GM12878 (cell line): ENCODE data around the gene TIMM50. TPM values are rescaled to one million over a fixed set of nuclear protein-coding genes. Genes with fewer than 3 reads are reported as not detected.

Experiments
- ATAC-seq: fragments of 200-7000 bp; cut with Tn5 transposase; 3 replicates; pipeline ENCODE4 v1.9.1; 2020; ENCODE audit warnings: mild to moderate bottlenecking, moderate library complexity
- BruUV-seq: library from RNA; stranded (reverse); fragments of 400-500 nt; replicated peaks from 2 replicates; lab custom pipeline; 2021; lab: Mats Ljungman, UMichigan
- CTCF ChIA-PET: fragments of 300-600 bp; sonication (Branson Sonifier 250); formaldehyde crosslinking; extraction: SDS; loops from one replicate; lab custom pipeline; 2021; ENCODE audit warnings: inconsistent platforms; lab: Yijun Ruan, JAX
- POLR2A ChIA-PET: fragments of 350-600 bp; formaldehyde crosslinking; extraction: SDS; loops from one replicate; lab custom pipeline; 2021; ENCODE audit warnings: inconsistent platforms; lab: Charles Lee
- RAD21 ChIA-PET: fragments of 300-600 bp; sonication (Branson Sonifier 250); formaldehyde crosslinking; loops from one replicate; lab custom pipeline; 2023; ENCODE audit warnings: antibody characterized with exemption; ENCODE audit not compliant: unreplicated experiment; lab: Charles Lee
- SMC1A ChIA-PET: fragments of 300-600 bp; sonication (Branson Sonifier 250); formaldehyde crosslinking; loops from one replicate; lab custom pipeline; 2023; ENCODE audit not compliant: unreplicated experiment, uncharacterized antibody; lab: Charles Lee
- DNase-seq: peaks from one replicate; pipeline ENCODE4 v3.0.0-alpha.2; 2011; ENCODE audit warnings: low read depth, low spot score
- FAIRE-seq: peaks from 3 replicates; lab custom pipeline; 2011; peaks lifted over from hg19 to GRCh38; lab: Jason Lieb, UNC
- H2AFZ ChIP-seq: 2 replicates; pipeline ENCODE4 v1.6.0; 2011; ENCODE audit warnings: low read depth, low read length, control low read depth; ENCODE audit not compliant: control insufficient read depth
- H3K27ac ChIP-seq: 2 replicates; pipeline ENCODE4 v1.5.1; 2011; ENCODE audit warnings: control low read depth; ENCODE audit not compliant: control insufficient read depth, insufficient read depth
- H3K27me3 ChIP-seq, 2 experiments: replicated peaks in 1 of 2; 2 replicates each; pipeline versions ENCODE4 v1.6.0 to v1.6.1; 2011; ENCODE audit warnings: low read length in 1 of 2; ENCODE audit not compliant: control insufficient read depth in 2 of 2, insufficient read depth in 2 of 2
- H3K36me3 ChIP-seq, 2 experiments: 2 replicates each; pipeline ENCODE4 v1.5.1; 2011; ENCODE audit warnings: low read length in 1 of 2; ENCODE audit not compliant: control insufficient read depth in 2 of 2, insufficient read depth in 2 of 2
- H3K4me1 ChIP-seq: 2 replicates; pipeline ENCODE4 v1.6.1; 2011; ENCODE audit warnings: mild to moderate bottlenecking, low read length, moderate library complexity, mixed read lengths; ENCODE audit not compliant: control insufficient read depth, insufficient read depth
- H3K4me2 ChIP-seq: 2 replicates; pipeline ENCODE4 v1.6.0; 2011; ENCODE audit warnings: control low read depth; ENCODE audit not compliant: control insufficient read depth, insufficient read depth
- H3K4me3 ChIP-seq: fragments of 200-600 bp; sonication (generic); 2 replicates; pipeline ENCODE4 v1.5.1; 2016
- H3K79me2 ChIP-seq: 2 replicates; pipeline ENCODE4 v1.6.0; 2011; ENCODE audit warnings: low read length; ENCODE audit not compliant: control insufficient read depth, insufficient read depth
- H3K9ac ChIP-seq: 2 replicates; pipeline ENCODE4 v1.8.0; 2011; ENCODE audit warnings: low read length, control low read depth, mixed read lengths; ENCODE audit not compliant: control insufficient read depth, insufficient read depth
- H3K9me3 ChIP-seq: replicated peaks from 3 replicates; pipeline ENCODE4 v1.5.1; 2011; ENCODE audit warnings: mild to moderate bottlenecking, low read length; ENCODE audit not compliant: control insufficient read depth, insufficient read depth
- H4K20me1 ChIP-seq: 2 replicates; pipeline ENCODE4 v1.6.0; 2011; ENCODE audit not compliant: control insufficient read depth, insufficient read depth
- CBFB ChIP-seq: IDR thresholded peaks from 2 replicates; pipeline ENCODE4 v1.6.1; 2016; ENCODE audit warnings: antibody characterized with exemption, low read depth
- CHD2 ChIP-seq: IDR thresholded peaks from 2 replicates; pipeline ENCODE4 v1.6.1; 2011; ENCODE audit warnings: low read depth, low read length, improper control_type of control experiment, borderline replicate concordance
- DPF2 ChIP-seq: fragments of 450-650 bp; IDR thresholded peaks from 2 replicates; pipeline ENCODE4 v1.6.1; 2017; ENCODE audit warnings: mild to moderate bottlenecking
- EED ChIP-seq: sonication (generic); IDR thresholded peaks from 2 replicates; pipeline ENCODE4 v1.6.1; 2016; ENCODE audit warnings: antibody characterized with exemption, low read depth
- IRF4 ChIP-seq: IDR thresholded peaks from 2 replicates; pipeline ENCODE4 v1.6.1; 2011; ENCODE audit warnings: low read depth, low read length
- MTA3 ChIP-seq: IDR thresholded peaks from 2 replicates; pipeline ENCODE4 v1.6.1; 2012; ENCODE audit warnings: low read length, inconsistent platforms, borderline replicate concordance
- POLR2A ChIP-seq: IDR thresholded peaks from 2 replicates; pipeline ENCODE4 v1.6.1; 2011; ENCODE audit warnings: low read depth, mild to moderate bottlenecking, low read length
- RB1 ChIP-seq: fragments of 450-650 bp; formaldehyde crosslinking; IDR thresholded peaks from 2 replicates; pipeline ENCODE4 v1.6.1; 2017; ENCODE audit warnings: mild to moderate bottlenecking, borderline replicate concordance
- RCOR1 ChIP-seq: conservative IDR thresholded peaks from 2 replicates; pipeline ENCODE4 v1.6.1; 2012; ENCODE audit warnings: low read depth, low read length, improper control_type of control experiment
- RELA ChIP-seq: fragments of 450-650 bp; IDR thresholded peaks from 2 replicates; pipeline ENCODE4 v1.8.0; 2014; ENCODE audit warnings: borderline replicate concordance; ENCODE audit not compliant: partially characterized antibody
- RUNX3 ChIP-seq: IDR thresholded peaks from 2 replicates; pipeline ENCODE4 v1.6.1; 2012; ENCODE audit warnings: low read length, inconsistent platforms
- SMARCA5 ChIP-seq: fragments of 450-650 bp; IDR thresholded peaks from 2 replicates; pipeline ENCODE4 v1.6.1; 2017; ENCODE audit warnings: mild to moderate bottlenecking
- SMC3 ChIP-seq: IDR thresholded peaks from 2 replicates; pipeline ENCODE4 v1.6.1; 2011; ENCODE audit warnings: low read length, improper control_type of control experiment, borderline replicate concordance
- YY1 ChIP-seq: IDR thresholded peaks from 2 replicates; pipeline ENCODE4 v1.6.1; 2011; ENCODE audit warnings: low read depth, mild to moderate bottlenecking, low read length
- ZNF207 ChIP-seq: fragments of 450-650 bp; IDR thresholded peaks from 2 replicates; pipeline ENCODE4 v1.6.1; 2014; ENCODE audit warnings: antibody characterized with exemption, mild to moderate bottlenecking, borderline replicate concordance
- ZNF384 ChIP-seq: IDR thresholded peaks from 2 replicates; pipeline ENCODE4 v1.6.1; 2012; ENCODE audit warnings: low read depth, mild to moderate bottlenecking, low read length, improper control_type of control experiment, borderline replicate concordance
- ZSCAN29 ChIP-seq: fragments of 450-650 bp; IDR thresholded peaks from 2 replicates; pipeline ENCODE4 v1.6.1; 2017; ENCODE audit warnings: mild to moderate bottlenecking, moderate library complexity
- WGBS: methylation state at CpG from one replicate; pipeline ENCODE4 v1.1.6; 2016; ENCODE audit warnings: low lambda C conversion rate; ENCODE audit not compliant: insufficient replicate concordance, insufficient coverage; ENCODE audit errors: missing lambda C conversion rate; 5-methylcytosine and 5-hydroxymethylcytosine counted together
- in situ Hi-C: fragments of 300-500 bp; cut with MboI; formaldehyde crosslinking; loops from 9 replicates; pipeline ENCODE4 v1.14.3; 2018; ENCODE audit warnings: mixed read lengths
- intact Hi-C: fragments of 100-400 bp; cut with micrococcal nuclease; formaldehyde crosslinking; loops from one replicate; pipeline ENCODE4 v1.14.2; 2022; ENCODE audit not compliant: unreplicated experiment
- polyA plus RNA-seq, 11 experiments: library from polyadenylated mRNA; depleted of rRNA in 4 of 11; unstranded in 6 of 11; stranded (reverse) in 5 of 11; fragments of >200 nt; fragmentation: Nextera tagmentation in 4 of 11; fragmentation: Illumina TruSeq in 1 of 11; extraction: Ambion mirVana in 4 of 11; extraction: Trizol in 1 of 11; gene quantifications; 1 replicate in 1 of 11; 2 replicates in 10 of 11; pipeline versions ENCODE4 v1.2.1 to v1.2.3, GENCODE V29; 2011 to 2016; ENCODE audit warnings: inconsistent platforms in 2 of 11, missing spikeins in 2 of 11, low read depth in 1 of 11
- total RNA-seq, 4 experiments: library from RNA; depleted of rRNA in 3 of 4; stranded (reverse); fragments of >200 nt in 3 of 4; fragmentation: Illumina TruSeq in 1 of 4; extraction: Trizol in 1 of 4; gene quantifications; 2 replicates each; pipeline versions ENCODE4 v1.2.1 to v1.2.3, GENCODE V29; 2013 to 2021
- TF ChIP-seq, protein P1 (sequence below): fragments of 450-650 bp; IDR thresholded peaks from 2 replicates; pipeline ENCODE4 v1.6.1; 2016; ENCODE audit warnings: mild to moderate bottlenecking
- TF ChIP-seq, protein P2 (sequence below): IDR thresholded peaks from 2 replicates; pipeline ENCODE4 v1.6.1; 2011; ENCODE audit warnings: borderline replicate concordance, low read depth, mild to moderate bottlenecking, moderate library complexity, low read length; ENCODE audit not compliant: insufficient read depth, poor library complexity, severe bottlenecking
- TF ChIP-seq, protein P3 (sequence below): fragments of 450-650 bp; IDR thresholded peaks from 2 replicates; pipeline ENCODE4 v1.6.1; 2017; ENCODE audit warnings: low read depth, mild to moderate bottlenecking, moderate library complexity

The TIMM50 gene
- total and polyA plus RNA-seq, 10 of the 15 experiments (the other 5 are each of a cell fraction or from before 2014, with no cell fraction given) = 15.6 to 146 (median 101) TPM

DNA sequence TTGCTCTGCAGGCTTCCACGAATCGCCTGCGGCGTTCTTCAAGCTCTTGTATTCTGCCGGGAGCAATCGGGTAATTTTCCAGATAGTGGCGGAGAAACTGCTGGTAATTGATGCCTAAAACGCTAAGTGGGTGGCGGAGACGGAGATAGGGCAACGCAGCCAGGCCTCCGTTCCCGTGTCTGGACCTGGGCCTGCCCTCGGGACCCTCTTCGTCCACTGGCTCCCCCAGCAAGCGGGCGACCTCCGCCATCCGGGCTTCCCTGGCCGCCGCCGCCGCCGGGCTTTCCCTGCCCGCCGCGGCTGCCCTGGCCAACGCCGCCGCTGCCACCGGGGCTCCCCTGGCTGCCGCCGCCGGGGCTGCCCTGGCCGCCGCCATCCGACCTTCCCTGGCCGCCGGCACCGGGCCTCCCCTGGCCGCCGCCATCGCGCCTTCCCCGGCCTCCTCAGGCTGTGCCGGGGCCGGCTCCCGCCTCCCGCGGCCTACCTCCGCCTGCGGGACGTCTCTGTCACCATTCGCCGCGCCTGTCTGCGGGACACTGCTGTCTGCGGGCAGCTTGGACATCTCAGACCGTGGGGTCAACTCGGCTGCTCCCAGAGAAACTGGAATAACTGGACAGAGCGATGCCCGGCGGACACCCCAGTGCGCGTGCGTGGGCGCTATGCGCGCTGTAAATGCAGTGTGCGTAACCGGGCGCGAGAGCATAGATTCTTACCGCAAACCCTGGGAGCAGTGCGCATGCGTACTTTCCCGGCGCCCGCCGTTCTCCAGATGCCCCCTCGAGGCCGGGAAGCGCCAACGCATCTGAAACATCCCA lies 59.1 kb downstream of the TIMM50 start, which contains the start of gene EID2:
TSS of gene EID2 (minus strand) at position 644 of the 815 bp plus-strand sequence. CDS start at position 562, 82 bp downstream.
- in situ Hi-C loops = no loop called here
- Histone ChIP-seq H3K27me3 (no peaks in the 10 kb centered on the region), H4K20me1 (no peaks in the 10 kb centered on the region), H3K9ac (peak within 1 kb of the TSS; percentile 92), H3K27ac (peak within 1 kb of the TSS; percentile 80), H3K4me2 (peak within 1 kb of the TSS; percentile 68), H3K79me2 (peaks cover 15% of the 10 kb centered on the region), H2AFZ (peak within 1 kb of the TSS; percentile 97), H3K9me3 (no peaks in the 10 kb centered on the region), H3K36me3 (no peaks in the 10 kb centered on the region), H3K4me3 (peak within 1 kb of the TSS; percentile 68), H3K4me1 (peaks cover 9% of the 10 kb centered on the region)
- ChIA-PET POLR2A (interaction anchor here (0.9 to 1.0 kb wide), 2 partner anchors 11 to 126 kb away, joined by 4 to 6 read pairs; no protein-coding TSS in a partner anchor), RAD21 (interaction anchor here (0.8 to 1.1 kb wide), 2 partner anchors 99 to 133 kb away, joined by 3 to 4 read pairs; no protein-coding TSS in a partner anchor), CTCF (interaction anchor here (0.7 to 15.0 kb wide), 13 partner anchors 12 to 304 kb away, joined by 3 to 248 read pairs (median 3); partner anchors contain the start of gene SUPT5H), SMC1A (interaction anchor here (0.9 to 1.2 kb wide), 4 partner anchors 93 to 253 kb away, joined by 3 to 7 read pairs (median 4); no protein-coding TSS in a partner anchor)
- ATAC-seq (peak; percentile 97), DNase-seq (peak; percentile 72), FAIRE-seq (peak; percentile 90)
- 1% methylated on average over 80 of the region's 84 CpGs for WGBS
- no TSS peak for BruUV-seq
- intact Hi-C loops = loop anchor here (1.0 to 10.0 kb wide), 3 partner anchors 99 to 415 kb away; partner anchors contain the start of genes PAK4 and PLEKHG2
- peak; percentile 21 for TF ChIP-seq SMARCA5
- TF ChIP-seq, protein P1, sequence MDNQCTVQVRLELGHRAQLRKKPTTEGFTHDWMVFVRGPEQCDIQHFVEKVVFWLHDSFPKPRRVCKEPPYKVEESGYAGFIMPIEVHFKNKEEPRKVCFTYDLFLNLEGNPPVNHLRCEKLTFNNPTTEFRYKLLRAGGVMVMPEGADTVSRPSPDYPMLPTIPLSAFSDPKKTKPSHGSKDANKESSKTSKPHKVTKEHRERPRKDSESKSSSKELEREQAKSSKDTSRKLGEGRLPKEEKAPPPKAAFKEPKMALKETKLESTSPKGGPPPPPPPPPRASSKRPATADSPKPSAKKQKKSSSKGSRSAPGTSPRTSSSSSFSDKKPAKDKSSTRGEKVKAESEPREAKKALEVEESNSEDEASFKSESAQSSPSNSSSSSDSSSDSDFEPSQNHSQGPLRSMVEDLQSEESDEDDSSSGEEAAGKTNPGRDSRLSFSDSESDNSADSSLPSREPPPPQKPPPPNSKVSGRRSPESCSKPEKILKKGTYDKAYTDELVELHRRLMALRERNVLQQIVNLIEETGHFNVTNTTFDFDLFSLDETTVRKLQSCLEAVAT = peak; percentile 42; the same call in 1 of the 2 replicates
- TF ChIP-seq RUNX3 = peak; percentile 77
- peak; percentile 93 for TF ChIP-seq ZNF207
- peak; percentile 81; the same call in 1 of the 2 replicates for TF ChIP-seq DPF2
- TF ChIP-seq, protein P2, sequence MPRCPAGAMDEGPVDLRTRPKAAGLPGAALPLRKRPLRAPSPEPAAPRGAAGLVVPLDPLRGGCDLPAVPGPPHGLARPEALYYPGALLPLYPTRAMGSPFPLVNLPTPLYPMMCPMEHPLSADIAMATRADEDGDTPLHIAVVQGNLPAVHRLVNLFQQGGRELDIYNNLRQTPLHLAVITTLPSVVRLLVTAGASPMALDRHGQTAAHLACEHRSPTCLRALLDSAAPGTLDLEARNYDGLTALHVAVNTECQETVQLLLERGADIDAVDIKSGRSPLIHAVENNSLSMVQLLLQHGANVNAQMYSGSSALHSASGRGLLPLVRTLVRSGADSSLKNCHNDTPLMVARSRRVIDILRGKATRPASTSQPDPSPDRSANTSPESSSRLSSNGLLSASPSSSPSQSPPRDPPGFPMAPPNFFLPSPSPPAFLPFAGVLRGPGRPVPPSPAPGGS = no peak
- TF ChIP-seq RELA = peak; percentile 47
- peak; percentile 62 for TF ChIP-seq SMC3
- TF ChIP-seq RCOR1 = no peak
- TF ChIP-seq IRF4 = no peak
- no peak for TF ChIP-seq CHD2
- no peak for TF ChIP-seq MTA3
- TF ChIP-seq RB1 = peak; percentile 90; the same call in 1 of the 2 replicates
- no peak for TF ChIP-seq ZNF384
- peak; percentile 67 for TF ChIP-seq YY1
- peak; percentile 54 for TF ChIP-seq EED
- peak; percentile 82 for TF ChIP-seq CBFB
- peak; percentile 87 for TF ChIP-seq POLR2A
- TF ChIP-seq, protein P3, sequence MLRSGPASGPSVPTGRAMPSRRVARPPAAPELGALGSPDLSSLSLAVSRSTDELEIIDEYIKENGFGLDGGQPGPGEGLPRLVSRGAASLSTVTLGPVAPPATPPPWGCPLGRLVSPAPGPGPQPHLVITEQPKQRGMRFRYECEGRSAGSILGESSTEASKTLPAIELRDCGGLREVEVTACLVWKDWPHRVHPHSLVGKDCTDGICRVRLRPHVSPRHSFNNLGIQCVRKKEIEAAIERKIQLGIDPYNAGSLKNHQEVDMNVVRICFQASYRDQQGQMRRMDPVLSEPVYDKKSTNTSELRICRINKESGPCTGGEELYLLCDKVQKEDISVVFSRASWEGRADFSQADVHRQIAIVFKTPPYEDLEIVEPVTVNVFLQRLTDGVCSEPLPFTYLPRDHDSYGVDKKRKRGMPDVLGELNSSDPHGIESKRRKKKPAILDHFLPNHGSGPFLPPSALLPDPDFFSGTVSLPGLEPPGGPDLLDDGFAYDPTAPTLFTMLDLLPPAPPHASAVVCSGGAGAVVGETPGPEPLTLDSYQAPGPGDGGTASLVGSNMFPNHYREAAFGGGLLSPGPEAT = 0 out of 2 replicates have a peak, but pooled peaks have one; percentile 21
- peak; percentile 62; the same call in 1 of the 2 replicates for TF ChIP-seq ZSCAN29
